IMR-90 (cell line): ENCODE data around the gene KIF13A.

Experiments
- CHD1 ChIP-seq: IDR thresholded peaks from 2 replicates; pipeline ENCODE4 v1.6.1; 2012; ENCODE audit warnings: low read depth, low read length, improper control_type of control experiment
- FOS ChIP-seq: fragments of 150-350 bp; IDR thresholded peaks from 2 replicates; pipeline ENCODE4 v1.6.1; 2016; ENCODE audit warnings: low read depth, low read length
- MAFK ChIP-seq: IDR thresholded peaks from 2 replicates; pipeline ENCODE4 v1.6.1; 2012; ENCODE audit warnings: low read depth, low read length, improper control_type of control experiment
- MAZ ChIP-seq: IDR thresholded peaks from 2 replicates; pipeline ENCODE4 v1.6.1; 2012; ENCODE audit warnings: low read depth, mild to moderate bottlenecking, low read length, improper control_type of control experiment, moderate library complexity, borderline replicate concordance
- MXI1 ChIP-seq: IDR thresholded peaks from 2 replicates; pipeline ENCODE4 v1.6.1; 2012; ENCODE audit warnings: low read depth, mild to moderate bottlenecking, low read length, moderate library complexity, borderline replicate concordance
- NFE2L2 ChIP-seq: fragments of 150-350 bp; IDR thresholded peaks from 2 replicates; pipeline ENCODE4 v1.6.1; 2016; ENCODE audit warnings: low read depth, mild to moderate bottlenecking, low read length
- POLR2A ChIP-seq: IDR thresholded peaks from 2 replicates; pipeline ENCODE4 v1.6.1; 2012; ENCODE audit warnings: mild to moderate bottlenecking, low read depth, low read length
- RAD21 ChIP-seq: IDR thresholded peaks from 2 replicates; pipeline ENCODE4 v1.6.1; 2012; ENCODE audit warnings: low read length, improper control_type of control experiment
- RCOR1 ChIP-seq: IDR thresholded peaks from 2 replicates; pipeline ENCODE4 v1.6.1; 2012; ENCODE audit warnings: mild to moderate bottlenecking, low read length, improper control_type of control experiment; ENCODE audit not compliant: insufficient replicate concordance
- RFX5 ChIP-seq: IDR thresholded peaks from 2 replicates; pipeline ENCODE4 v1.8.0; 2012; ENCODE audit warnings: low read depth, mild to moderate bottlenecking, low read length, moderate library complexity
- TF ChIP-seq, protein P1 (sequence below): conservative IDR thresholded peaks from 2 replicates; pipeline ENCODE4 v1.5.1; 2012; ENCODE audit warnings: mild to moderate bottlenecking, low read depth, low read length, improper control_type of control experiment
- TF ChIP-seq, protein P2 (sequence below): fragments of 150-350 bp; IDR thresholded peaks from 2 replicates; pipeline ENCODE4 v1.6.1; 2017; ENCODE audit warnings: mild to moderate bottlenecking, antibody characterized with exemption, low read length, low read depth

DNA sequence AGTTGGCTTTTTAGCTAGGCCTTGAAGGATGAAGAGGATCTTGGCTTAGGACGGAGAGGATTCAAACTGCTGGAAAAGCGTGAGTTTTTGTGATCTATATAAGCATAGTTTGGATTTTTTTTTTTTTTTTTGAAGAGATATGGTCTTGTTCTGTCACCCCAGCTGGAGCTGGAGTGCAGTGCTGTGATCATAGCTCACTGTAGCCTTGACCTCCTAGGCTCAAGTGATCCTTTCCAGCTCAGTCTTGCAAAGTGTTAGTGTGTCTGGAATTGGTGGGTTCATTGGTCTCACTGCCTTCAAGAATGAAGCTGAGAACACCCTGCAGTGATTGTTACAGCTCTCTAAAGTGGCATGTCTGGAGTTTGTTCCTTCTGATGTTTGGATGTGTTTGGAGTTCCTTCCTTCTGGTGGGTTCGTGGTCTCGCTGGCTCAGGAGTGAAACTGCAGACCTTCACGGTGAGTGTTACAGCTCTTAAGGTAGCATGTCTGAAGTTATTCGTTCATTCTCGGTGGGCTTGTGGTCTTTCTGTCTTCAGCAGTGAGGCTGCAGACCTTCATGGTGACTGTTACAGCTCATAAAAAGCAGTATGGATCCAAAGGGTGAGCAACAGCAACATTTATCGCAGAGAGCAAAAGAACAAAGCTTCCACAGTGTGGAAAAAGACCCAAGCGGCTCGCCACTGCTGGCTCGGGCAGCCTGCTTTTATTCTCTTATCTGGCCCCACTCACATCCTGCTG, 243.2 kb downstream of the KIF13A start:
- TF ChIP-seq, protein P1, sequence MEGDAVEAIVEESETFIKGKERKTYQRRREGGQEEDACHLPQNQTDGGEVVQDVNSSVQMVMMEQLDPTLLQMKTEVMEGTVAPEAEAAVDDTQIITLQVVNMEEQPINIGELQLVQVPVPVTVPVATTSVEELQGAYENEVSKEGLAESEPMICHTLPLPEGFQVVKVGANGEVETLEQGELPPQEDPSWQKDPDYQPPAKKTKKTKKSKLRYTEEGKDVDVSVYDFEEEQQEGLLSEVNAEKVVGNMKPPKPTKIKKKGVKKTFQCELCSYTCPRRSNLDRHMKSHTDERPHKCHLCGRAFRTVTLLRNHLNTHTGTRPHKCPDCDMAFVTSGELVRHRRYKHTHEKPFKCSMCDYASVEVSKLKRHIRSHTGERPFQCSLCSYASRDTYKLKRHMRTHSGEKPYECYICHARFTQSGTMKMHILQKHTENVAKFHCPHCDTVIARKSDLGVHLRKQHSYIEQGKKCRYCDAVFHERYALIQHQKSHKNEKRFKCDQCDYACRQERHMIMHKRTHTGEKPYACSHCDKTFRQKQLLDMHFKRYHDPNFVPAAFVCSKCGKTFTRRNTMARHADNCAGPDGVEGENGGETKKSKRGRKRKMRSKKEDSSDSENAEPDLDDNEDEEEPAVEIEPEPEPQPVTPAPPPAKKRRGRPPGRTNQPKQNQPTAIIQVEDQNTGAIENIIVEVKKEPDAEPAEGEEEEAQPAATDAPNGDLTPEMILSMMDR, result no peak
- TF ChIP-seq RAD21 (no peak), POLR2A (no peak), MXI1 (no peak), RCOR1 (no peak), CHD1 (no peak), NFE2L2 (no peak), RFX5 (no peak), FOS (no peak), MAZ (no peak), MAFK (no peak)
- TF ChIP-seq, protein P2, sequence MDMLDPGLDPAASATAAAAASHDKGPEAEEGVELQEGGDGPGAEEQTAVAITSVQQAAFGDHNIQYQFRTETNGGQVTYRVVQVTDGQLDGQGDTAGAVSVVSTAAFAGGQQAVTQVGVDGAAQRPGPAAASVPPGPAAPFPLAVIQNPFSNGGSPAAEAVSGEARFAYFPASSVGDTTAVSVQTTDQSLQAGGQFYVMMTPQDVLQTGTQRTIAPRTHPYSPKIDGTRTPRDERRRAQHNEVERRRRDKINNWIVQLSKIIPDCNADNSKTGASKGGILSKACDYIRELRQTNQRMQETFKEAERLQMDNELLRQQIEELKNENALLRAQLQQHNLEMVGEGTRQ, result no peak
